HG02571 (cell line): ENCODE measurements around the gene ZNF408.

Experiments
- ATAC-seq: cut with Tn5 transposase; IDR thresholded peaks from one replicate; pipeline ENCODE4 v1.9.1; 2021; ENCODE audit warnings: mild to moderate bottlenecking, moderate library complexity; ENCODE audit not compliant: unreplicated experiment

ZNF408 gene

GRCh38 chr11:46725338-46726205 lies 24.7 kb downstream of the ZNF408 start:
- no peak for ATAC-seq

- no peak for ATAC-seq
Observed at GRCh38 chr11:46726206-46726862, 25.5 kb downstream of the ZNF408 start.

GRCh38 chr11:46727952-46728658 lies 27.3 kb downstream of the ZNF408 start:
- ATAC-seq: no peak

- ATAC-seq: no peak
Observed at GRCh38 chr11:46728659-46729040, 27.8 kb downstream of the ZNF408 start.

- no peak for ATAC-seq
Observed at GRCh38 chr11:46729110-46730027, 28.5 kb downstream of the ZNF408 start.

GRCh38 chr11:46731545-46731944 lies 30.7 kb downstream of the ZNF408 start:
- no peak for ATAC-seq

- no peak for ATAC-seq
Observed at GRCh38 chr11:46733234-46733633, 32.4 kb downstream of the ZNF408 start.

- ATAC-seq: no peak
Observed at GRCh38 chr11:46736146-46736545, 35.3 kb downstream of the ZNF408 start.

GRCh38 chr11:46736615-46737014 lies 35.8 kb downstream of the ZNF408 start:
- no peak for ATAC-seq

- ATAC-seq: no peak
Observed at GRCh38 chr11:46737699-46738098, 36.9 kb downstream of the ZNF408 start.

- ATAC-seq: no peak
Observed at GRCh38 chr11:46738887-46739286, 38.1 kb downstream of the ZNF408 start.

- no peak for ATAC-seq
Observed at GRCh38 chr11:46741600-46742484, 41.0 kb downstream of the ZNF408 start.

GRCh38 chr11:46743043-46743442 lies 42.2 kb downstream of the ZNF408 start:
- no peak for ATAC-seq

- no peak for ATAC-seq
Observed at GRCh38 chr11:46743693-46744339, 43.0 kb downstream of the ZNF408 start.

- no peak for ATAC-seq
Observed at GRCh38 chr11:46745328-46745727, 44.5 kb downstream of the ZNF408 start.

- ATAC-seq: no peak
Observed at GRCh38 chr11:46745995-46746394, 45.2 kb downstream of the ZNF408 start.

- no peak for ATAC-seq
Observed at GRCh38 chr11:46747150-46747549, 46.3 kb downstream of the ZNF408 start.
